ENCODE data around the gene TM2D3.

GRCh38 chr15:101613130-101614000, 38.8 kb downstream of the TM2D3 start:
- TF ChIP-seq, protein P1, sequence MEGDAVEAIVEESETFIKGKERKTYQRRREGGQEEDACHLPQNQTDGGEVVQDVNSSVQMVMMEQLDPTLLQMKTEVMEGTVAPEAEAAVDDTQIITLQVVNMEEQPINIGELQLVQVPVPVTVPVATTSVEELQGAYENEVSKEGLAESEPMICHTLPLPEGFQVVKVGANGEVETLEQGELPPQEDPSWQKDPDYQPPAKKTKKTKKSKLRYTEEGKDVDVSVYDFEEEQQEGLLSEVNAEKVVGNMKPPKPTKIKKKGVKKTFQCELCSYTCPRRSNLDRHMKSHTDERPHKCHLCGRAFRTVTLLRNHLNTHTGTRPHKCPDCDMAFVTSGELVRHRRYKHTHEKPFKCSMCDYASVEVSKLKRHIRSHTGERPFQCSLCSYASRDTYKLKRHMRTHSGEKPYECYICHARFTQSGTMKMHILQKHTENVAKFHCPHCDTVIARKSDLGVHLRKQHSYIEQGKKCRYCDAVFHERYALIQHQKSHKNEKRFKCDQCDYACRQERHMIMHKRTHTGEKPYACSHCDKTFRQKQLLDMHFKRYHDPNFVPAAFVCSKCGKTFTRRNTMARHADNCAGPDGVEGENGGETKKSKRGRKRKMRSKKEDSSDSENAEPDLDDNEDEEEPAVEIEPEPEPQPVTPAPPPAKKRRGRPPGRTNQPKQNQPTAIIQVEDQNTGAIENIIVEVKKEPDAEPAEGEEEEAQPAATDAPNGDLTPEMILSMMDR (conservative IDR thresholded peaks at IDR 0.05 in 1 of 2, IDR thresholded peaks at IDR 0.05 in 1 of 2; ENCODE audit: low read depth in 1 of 2, low read length in 2 of 2) = no peak
- TF ChIP-seq EZH2 (IDR thresholded peaks at IDR 0.05; ENCODE audit: low read length, missing control alignments) = no peak

Data from fibroblast of lung (primary cell).